HK-2 (cell line): ENCODE data around the gene CRYBB3.

Source experiments
- DNase-seq: peaks from one replicate; pipeline ENCODE4 v3.0.0-alpha.2; 2018; ENCODE audit not compliant: unreplicated experiment

CRYBB3 gene

DNA sequence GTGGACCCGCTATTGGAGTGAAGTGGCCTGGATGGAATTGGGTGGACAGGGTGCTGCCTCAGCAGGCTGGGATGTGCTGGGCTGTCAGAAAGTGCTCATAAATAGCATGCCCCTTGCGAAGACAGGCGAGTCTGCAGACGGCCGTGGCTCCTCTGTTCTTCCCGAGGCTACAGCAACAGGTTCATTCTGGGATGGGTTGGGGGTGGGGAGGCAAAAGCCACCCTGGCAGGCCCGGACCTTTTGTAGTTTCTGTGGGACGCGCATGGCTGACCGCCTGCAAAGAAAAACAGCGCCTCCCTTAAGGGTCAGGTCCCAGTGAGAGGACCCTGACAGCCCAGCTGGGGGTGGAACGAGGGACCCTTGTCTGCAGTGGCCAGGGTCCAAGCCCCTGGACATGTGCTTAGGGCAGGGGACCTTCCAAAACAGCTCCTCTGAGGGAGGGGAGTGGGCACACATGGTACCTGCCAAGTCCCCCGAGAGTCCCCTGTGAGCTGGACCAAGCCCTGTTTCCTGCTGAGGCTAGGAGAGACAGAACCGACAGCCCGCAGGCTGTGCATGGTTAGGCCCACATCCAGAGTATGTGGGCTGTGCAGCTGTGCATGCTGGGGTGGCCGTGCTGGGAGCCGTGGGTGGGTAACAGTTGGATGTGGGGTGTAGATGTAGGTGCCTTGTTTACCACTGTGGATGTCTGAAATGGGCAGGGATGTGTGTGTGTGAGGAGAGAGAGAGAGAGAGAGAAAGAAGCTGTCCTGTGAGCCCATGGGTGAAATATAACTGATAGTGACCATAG is at the start of gene CRYBB3:
Gene CRYBB3 (plus strand): TSS at position 128 of the 790 bp plus-strand sequence. CDS start 1,539 bp downstream, outside the sequence.
- no peak for DNase-seq

DNA sequence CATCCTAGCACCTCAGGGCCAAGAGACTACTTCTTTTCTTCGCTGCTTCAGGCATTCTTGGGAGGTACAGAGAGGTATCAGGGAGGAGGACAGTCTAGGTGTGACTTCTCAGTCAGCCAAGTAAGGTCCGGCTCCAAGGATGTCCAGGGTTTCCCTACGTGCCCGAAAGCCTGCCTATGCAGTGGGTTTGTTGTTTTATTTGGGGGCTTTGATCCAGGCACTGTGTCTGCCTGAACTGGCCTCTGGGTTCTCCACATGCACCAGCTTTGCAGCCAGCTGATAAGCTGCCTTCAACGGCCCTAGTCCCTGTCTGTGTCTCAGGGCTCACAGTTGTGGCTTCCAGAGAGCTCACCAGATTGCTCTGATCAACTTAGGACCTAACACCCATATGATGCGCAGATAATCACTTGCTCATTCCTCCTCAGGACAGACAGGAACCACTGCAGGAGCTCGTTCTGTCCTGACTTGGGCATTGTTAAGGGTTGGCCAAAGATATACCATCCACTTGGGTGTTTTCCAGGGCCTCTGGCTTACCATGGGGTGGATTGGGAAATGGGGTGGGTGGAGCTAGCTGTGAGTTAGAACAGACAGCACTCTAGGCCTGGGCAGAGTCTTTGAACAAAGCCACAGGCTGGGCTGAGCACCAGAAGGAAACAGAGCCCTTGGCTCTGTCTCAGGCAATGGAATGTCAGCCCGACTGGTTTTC is 45.5 kb upstream of the CRYBB3 start:
- DNase-seq, result no peak

DNA sequence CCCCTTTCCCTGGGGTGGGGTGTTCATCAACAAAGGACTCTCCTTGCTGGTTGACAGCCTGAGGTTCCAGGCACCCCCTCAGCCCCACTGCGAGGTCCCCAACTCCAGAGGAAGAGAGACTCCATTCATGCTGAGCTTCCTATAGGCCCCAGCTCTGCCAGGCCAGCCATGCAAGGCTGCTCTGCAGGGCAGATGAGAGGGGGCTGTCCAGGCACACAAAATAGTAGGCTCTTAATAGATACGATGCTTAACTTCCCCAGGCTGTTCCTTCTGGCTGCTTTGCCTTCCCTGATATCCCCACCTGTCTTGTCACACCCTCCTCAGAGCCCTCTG is 45.0 kb upstream of the CRYBB3 start:
- DNase-seq, result no peak

DNA sequence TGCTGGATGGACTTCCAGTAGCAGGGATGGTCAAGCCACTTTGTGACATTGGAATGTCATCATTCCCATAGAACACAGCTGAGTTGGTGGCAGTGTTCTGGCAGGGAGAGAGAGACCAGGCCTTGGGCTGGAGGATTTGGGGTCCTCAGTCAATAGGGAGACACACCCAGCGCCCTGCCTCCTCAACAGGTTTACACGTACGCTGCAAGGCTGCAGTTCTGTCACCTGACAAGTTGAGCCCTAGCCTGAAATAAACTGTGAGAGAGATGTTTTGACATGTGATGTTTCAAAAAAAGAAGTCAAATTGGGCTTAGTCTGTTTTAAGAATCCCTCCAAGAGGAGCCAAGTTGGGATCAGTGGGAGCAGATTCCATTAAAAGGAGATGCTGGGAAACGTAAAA is 42.9 kb upstream of the CRYBB3 start:
- no peak for DNase-seq

DNA sequence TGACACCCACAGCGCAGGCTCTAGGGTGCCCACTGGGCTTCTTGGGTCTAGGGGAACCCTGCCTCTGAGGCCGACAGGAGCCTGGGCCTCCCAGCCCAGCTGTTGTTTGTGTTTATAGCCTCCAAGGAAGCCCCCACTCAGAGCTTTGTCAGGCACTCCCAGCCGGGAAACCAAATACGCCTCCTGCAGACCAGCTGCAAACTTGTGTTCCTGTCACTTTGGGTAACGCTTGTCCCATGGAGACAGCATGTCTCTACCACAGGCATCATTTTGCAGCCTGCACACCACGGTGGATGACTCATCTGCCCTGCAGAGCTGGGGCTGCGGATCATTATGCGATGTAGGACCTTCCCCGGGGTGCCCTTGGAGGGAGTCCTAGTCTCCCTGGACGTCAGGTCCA is 40.6 kb upstream of the CRYBB3 start:
- no peak for DNase-seq

DNA sequence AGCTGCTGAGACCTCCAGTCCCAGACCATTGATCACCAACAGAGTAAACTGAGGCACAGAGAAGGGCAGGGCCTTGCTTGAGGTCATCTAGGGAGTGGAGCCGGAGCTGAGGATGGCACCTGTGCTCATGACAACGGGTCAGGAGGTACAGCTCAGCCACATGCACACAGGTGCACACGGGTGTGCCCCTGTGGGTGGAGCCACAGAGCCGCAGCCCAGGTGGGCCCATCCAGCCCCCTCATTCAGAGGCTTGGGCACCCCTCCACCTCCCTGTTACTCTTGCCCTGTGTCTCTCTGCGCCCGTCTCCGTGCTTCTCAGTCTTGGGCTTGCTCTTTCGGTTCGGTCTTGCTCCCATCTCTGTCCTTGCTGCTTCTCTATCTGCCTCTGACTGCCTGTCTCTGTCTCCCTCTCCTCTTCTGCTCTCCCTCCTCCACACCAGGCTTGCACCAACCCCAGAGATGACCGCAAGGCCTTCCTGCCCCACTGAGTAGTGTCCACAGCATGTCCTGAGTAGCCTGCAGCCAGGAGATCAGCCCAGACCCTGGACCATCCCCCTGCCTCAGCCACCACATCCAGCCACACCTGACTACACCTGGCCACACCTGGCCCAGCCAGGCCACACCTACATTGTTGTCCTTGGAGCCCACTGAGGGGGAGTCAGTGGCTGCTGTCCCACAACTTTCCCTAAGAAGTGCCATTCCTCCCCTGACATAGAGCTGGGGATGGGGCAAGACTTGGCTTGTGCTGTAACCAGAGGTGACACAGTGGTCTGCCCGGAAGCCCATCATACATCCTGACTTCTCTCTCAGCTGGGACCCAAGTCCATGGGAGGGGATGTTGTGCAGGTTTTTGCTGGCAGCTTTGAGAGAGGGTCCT is 39.3 kb upstream of the CRYBB3 start:
- no peak for DNase-seq

DNA sequence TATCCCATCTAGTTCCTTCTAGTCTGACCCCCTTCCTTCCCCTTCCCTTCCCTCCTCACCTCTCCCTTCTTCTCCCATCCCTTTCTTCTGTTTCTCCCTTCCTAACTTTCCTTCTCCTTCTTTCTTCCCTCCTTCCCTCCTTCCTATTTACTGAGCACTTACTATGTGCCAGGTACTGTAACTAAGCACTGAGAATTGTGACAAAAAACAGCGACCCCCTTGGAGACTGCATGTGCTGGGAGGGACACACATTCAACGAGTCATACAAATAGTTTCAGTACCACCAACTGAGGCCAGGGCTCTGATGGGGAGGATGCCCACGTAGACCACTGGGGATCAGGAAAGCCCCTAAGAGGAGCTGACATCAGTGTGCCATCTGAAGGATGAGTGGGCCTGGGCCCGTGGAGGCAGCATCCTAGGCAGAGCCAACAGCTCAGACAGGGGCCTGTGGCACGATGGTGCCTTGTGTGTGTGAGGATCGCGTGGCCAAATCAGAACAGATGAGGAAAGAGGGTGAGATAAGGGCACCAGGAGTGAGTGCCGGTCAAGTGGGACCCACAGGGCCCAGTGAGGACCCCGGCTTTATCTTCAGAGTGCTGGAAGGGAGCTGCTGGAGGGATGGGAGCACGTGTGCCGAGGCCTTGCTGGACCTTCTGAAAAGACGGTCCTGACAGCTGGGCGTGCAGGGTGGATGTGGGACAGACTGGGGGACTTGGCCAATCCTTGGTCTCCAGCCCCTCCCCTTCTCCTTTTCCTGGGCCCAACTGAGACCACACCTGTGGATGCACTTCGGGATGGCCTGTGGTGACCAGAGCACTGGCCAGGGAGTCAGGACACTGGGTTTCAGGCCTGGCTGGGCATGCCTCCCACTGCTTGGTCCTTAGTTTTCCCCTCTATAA is 38.4 kb upstream of the CRYBB3 start:
- DNase-seq, result no peak

DNA sequence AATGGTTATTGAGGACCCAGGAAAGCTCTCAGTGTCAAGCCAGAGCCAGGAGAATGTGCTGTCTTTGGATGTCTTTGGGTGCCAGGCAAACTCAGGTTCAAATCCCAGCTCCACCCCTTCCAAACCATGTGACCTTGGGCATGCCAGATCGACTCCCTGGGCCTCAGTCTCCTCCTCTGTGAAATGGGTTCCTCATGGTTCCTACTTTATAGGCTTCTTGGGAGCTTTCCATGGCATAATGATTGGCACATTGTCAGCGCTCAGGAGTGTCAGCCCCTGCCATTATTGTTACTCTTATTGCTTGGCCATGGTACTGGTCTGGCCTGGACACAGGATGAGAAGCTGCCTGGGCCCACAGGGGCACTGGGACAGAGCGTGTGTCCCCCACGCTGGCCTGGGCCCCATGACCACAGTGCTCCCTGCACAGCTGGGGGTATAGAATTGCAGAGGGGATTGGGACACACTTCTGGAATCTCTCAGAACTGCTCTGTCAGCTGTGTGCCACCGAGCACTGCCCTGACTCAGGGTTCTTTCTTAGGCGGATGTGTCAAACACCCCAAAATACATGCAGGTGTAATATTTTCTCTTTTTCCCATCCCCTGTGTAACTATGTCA is 37.6 kb upstream of the CRYBB3 start:
- no peak for DNase-seq

DNA sequence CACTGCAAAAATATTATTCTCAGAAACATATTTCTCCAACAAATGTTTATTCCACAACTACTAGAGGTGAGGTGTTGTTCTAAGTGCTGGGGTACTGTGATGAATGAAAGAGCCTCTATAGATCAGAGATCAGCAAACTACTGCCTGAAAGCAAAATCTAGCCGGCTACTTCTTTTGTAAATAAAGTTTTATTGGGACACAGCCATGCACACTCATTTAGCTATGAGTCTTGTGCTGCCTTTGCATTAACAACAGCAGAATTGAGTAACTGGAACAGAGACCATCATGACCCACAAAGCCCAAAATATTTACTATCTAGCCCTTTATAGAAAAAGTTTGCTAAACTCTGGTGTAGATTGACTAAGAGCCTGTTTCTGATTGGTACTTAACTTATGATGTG is 37.1 kb upstream of the CRYBB3 start:
- DNase-seq, result no peak

- DNase-seq, result no peak
These were observed 33.9 kb upstream of the CRYBB3 start for GRCh38 chr22:25165785-25166184.

DNA sequence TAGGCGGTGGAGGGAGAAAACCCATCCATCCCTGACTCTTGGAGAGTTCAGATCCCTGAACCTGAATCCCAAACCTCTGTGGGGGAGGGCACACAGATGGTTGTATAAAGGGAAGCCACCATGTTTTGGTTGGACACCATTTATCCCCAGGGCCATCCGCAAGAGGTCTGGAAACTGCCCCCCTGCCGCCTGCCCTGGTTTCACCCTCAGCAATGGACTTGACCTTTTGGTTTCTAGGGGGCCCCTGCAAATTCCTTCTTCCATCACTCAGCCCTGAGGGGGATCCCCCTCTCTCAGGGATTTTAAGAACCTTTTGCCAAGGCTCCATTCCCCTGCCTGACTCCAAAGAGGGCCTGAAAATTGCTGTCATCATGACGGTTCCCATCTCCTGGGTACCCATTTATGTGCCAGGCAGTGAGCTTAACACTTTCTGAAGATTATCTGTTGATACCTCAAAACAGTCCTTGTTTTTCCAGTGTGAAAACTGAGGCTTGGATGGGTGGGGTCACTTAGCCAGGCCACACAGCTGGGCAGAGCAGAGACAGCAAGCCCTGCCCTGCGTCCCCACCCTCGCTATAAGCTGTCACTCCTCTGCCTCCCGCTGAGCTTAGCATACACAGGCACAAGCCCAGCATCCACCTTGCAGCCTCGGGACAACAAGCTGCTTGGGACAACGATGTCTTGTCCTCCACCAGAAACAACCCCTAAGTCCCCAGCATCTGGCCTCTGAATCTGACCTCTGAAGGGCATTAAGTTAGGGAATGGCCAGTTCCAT is 33.2 kb upstream of the CRYBB3 start:
- no peak for DNase-seq

GRCh38 chr22:25167082-25167481 is 32.6 kb upstream of the CRYBB3 start:
- DNase-seq, result no peak

- no peak for DNase-seq
These were observed 31.6 kb upstream of the CRYBB3 start for GRCh38 chr22:25167834-25168601.

GRCh38 chr22:25169278-25170031 is 30.2 kb upstream of the CRYBB3 start:
- DNase-seq, result no peak

DNA sequence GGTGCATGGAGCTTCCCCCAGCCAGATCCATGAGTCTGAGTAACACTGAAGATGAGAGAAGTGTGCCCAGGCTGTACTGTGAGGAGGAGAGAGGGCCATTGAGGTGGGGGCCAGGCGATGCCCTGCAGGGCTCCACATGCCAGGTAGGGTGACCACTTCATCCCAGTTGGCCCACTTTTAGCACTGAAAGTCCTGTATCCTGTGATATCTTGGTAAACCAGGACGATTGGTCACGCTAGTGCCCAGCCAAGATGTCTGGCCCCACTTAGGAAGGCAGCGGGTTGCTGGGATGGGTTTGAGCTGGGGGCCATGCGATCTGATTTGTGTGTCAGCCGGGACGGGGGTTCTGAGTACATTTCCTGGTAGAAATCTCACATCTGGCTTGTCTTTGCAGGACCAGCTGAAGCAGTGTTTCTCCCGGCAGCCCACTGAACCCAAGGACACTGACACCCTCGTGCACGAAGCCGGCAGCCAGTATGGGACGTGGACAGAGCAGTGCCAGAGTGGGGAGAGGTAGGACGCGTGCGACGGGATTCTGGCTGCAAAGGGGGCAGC is 29.2 kb upstream of the CRYBB3 start:
- DNase-seq, result no peak

GRCh38 chr22:25172153-25172552 is 27.5 kb upstream of the CRYBB3 start:
- DNase-seq, result no peak

DNA sequence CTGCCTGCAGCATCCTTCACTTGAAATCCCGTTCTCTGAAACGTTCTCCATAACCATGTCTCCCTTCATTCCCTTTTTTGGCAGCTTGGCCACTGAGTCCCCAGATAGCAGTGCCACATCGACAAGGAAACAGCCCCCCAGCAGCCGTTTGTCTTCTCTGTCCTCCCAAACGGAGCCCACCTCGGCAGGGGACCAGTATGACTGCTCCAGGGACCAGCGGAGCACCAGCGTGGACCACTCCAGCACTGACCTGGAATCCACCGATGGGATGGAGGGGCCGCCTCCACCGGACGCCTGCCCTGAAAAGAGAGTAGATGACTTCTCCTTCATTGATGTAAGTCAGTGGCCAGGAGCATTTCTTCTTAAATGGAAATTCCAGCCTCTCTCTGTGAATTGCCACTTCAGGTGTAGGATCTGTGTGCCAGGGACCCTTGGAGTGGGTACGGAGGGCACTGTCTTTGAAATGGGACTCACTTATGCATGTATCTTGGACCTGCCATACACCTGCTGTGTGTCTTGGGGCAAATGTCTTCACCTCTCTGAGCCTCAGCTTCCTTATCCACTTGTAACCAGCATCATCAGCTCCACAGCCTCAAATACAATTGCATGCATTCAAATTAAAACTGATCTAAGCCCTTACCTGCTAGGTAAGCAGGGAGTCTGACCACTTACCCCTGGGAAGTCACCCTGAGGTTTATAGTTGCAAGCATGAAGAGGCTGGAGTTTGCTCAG is 25.3 kb upstream of the CRYBB3 start:
- no peak for DNase-seq
